T1000 (cell line): ENCODE results near the gene LEPROT.
A peak's percentile ranks its signal among the peaks of the same experiment; 100 is the strongest.

Experiments used
- DNase-seq: peaks from one replicate; lab custom pipeline; 2025; ENCODE audit warnings: mixed read lengths; lab: John Stamatoyannopoulos, UW

LEPROT gene

DNA sequence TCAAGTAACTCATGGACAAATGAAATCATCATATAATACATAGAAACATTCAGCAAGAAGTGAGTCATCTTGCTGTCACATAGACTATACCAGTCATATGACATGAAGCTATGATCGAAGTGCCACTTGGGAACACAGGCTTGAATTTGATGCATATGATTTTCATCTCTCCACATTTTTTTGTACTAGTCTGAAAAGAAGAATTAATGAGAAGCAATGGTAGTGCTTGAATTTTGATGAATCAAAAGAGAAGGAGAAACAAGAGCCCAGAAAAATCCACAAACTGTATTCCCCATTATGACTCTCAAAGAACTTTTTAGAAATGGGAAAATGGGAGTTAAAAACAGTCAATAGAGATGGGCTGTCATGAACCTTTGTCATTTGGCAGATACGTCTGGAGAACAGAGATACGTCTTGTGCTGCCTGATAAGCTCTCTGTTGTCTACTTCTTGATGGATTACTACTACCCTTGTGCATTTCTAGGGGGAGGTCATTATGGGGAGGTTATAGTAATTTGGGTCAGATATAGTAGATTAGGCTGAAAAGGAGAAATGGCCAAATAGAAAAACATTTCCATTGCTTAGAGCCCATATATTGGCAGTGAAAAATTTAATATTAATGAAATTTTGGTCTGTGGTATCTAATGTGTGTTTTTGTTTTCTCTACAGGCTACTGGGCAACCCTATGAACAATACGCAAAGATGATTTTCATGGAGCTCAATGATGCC, 8.0 kb upstream of the LEPROT start:
- no peak for DNase-seq

DNA sequence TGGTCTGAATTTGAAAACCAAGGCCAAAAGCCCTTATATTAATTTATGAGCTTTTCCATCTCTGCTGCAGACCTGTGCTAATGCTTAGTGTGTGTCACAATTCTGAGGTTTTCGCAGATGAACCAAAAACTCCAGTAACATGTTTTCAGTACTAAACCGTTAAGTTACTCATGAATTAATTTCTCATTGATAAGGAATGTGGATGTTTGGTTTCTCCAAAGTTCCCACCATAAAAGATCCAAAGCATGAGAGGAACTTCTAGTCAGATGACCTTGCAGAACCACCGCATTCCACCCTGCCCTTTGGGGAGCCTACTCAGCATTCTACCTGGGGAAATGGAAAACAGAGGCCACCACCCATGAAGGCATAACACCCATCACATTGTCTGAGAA, 7.5 kb upstream of the LEPROT start:
- peak; percentile 23 for DNase-seq

DNA sequence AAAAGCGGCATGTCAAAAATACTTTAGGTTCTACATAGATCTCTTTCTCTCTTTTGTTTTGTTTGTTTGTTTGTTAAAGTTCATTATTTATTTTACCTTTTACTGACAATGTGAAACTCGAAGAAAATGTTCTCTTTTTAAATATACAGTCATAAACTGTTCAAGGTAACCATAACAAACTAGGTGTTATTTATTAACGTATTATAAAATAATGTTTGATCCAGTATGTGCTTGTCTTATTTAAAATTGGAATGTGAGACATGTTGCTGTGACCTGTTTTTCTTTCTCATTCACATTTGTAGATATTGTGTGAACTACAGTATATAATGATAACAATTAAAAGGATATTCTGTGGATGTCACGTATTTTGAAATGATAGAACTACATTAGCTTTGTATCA, 5.9 kb upstream of the LEPROT start:
- DNase-seq: no peak

DNA sequence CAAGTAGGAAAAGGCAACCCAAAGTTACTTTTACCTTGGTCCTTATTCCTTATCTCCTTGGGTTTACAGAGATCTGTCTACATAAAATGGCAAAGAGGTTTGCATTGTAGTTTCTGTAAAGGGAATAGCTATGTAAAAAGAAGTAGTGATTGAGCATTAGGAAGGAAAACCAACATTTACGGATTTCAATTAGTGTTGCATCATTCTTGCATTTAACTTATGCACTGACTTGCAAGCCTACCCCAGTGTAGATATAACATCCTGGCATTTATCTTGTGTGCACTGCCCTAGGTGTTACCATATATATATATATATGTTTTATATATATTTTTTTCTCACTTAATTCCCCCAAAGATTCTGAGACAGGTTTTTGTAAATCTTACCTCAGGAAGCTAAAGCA, 3.7 kb upstream of the LEPROT start:
- DNase-seq: no peak

DNA sequence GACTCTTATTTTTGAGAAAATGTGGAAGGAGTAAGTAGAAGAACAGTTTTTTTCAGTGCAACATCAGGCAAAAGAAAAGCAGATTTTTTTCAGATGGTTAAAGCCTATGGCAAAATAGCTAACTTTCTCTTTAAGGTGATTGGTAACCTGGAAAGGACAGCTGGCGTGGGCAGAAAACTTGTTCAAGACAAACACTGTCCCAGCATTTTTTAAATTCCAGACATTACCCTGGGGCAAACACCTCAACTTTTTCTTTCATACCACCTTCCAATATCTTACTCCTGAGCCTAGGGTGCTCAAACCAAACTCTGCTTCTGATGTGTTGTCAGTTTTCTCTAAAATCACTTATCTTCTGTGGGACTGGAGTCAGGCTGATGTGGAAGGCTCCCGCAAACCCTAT, 2.7 kb upstream of the LEPROT start:
- no peak for DNase-seq

DNA sequence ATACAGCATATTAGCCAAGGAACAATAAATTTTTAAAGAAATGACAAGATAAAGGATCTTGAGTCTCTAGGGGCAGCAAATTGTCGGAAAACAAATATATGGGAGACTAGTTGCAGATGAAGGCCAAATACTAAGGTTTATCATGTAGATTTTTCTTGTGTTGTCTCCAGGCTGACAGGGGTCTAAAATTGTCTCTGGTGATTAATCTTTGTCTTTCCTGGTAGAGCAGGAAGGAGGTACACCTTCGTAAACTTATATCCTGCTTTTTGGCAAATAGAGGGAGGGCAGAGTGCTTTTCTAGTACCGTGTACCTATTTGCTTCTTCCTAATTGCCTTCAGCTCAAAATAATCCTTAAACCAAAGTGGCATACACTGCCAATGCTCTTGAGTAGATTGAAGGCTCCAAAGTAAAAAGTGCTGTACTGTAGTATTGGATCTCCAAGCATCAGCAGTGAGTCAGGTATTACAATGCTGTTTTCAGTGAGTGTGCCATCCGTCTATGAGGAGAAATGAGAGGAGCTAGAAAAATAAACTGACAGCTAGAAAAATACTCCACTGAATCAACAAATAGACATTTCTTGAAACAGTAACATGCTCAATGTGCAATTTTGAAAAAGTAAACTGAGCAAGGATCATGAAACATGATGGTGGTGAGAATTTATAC, 1.8 kb upstream of the LEPROT start:
- no peak for DNase-seq

DNA sequence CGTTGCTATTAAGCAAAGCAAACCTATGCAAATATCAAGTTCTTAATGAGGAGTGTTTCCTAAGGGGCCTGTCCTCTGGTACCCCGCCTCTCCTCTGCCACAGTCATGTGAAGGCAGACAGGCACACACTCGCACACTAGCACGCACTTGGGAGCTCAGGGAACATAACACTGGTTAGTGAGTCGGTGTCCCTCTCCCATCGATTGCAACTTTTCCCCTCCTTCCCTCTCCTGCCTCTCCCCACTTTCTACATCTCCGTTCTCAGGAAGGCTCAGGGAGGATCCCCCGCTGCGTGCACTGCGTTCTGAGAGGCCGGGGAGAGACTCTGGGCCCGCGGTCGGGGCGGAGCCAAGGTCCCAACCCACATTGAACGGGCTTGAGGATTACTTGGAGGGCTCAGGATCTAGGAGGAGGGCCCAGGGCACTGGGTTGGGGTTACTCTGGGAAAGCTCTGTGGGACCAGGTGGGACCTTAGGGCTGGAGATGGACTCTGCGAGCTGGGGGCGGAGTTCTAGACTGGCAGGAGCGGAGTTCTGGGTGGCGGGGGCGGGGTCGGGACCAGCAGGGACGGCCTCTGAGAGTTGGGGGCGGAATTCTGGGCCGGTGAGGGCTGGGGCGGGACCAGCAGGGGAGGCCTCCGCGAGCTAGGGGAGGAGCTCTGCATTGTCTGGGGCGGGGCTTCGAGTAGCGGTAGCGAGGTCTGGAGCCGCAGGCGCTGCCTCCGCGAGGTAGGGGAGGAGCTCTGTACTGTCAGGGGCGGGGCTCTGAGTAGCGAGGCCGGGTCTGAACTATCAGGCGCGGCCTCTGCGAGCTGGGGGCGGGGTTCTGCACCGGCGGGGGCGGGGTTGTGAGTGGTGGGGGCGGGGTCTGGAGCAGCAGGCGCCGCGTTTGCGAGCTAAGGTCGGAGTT, 533 bp upstream of the LEPROT start:
- peak; percentile 99 for DNase-seq

DNA sequence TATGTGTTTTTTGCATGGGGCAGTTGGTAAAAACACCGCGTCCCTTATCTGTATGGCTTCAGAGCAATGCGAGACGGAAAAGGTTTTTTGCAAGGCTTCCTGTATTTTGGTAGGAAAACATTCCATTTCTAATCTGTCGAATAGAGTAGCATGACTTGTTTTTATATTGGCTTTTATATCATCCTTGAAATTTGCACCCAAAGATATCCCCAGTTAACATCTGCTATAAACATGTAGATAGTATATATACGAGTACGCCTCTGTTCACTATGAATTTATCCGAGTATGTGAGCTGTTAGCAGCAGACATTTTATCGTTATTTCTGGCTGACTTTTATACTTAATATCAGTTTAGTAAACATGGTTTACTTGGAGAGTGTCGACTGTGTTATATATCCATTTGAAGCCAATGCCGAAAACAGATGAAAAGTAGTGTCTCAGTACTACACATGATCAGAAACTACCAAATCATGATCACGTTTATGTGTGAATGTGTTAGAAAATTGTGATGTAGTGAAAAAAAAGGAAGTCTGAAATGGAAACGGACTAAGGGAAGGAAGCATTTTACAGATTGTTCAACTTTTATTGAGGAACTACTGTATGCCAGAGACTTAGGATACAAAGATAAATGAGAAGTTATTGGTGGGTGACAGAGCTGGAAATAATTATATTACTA, 1.0 kb downstream of the LEPROT start:
- no peak for DNase-seq

DNA sequence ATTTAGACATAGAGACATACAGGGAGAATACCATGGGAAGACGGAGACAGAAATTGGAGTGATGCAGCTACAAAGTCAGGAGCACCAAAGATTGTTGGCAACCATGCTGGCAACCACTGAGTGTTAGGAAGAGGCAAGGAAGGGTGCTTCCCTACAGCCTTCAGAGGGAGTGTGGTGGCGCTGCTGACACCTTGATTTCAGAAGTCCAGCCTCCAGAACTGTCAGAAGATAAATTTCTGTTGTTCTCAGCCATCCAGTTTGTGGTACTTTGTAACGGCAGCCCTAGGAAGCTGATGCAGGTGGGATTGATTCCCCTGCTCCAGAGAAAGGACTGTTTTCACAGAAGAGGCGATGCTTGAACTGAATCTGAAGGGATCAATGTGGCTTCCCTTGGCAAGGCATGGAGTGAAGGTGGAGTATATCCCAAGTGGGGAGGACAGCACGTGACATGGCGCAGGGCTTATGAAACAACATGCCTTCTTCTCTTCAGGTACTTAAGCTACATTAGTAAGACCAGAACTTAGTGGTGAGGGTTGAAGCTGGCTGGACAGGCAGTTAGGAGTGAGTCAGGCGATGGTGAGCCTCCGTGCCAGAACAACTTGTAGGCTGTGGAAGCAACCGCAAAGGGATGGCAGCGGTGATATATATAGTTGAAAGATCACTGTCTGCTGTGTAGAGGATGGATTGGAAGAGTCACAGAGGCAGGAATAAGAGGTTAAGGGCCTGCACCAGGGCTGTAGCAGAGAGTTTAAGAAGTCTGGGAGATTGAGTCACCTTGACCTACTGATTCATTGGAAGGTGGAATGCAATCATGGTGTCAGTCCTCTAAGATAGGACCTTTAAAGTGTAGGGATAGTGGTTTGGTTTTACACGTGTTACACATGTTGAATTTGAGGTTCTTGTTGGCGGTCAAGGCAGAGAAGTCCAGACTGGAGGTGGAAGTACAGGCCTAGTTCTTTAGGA, 2.1 kb downstream of the LEPROT start:
- DNase-seq: no peak

DNA sequence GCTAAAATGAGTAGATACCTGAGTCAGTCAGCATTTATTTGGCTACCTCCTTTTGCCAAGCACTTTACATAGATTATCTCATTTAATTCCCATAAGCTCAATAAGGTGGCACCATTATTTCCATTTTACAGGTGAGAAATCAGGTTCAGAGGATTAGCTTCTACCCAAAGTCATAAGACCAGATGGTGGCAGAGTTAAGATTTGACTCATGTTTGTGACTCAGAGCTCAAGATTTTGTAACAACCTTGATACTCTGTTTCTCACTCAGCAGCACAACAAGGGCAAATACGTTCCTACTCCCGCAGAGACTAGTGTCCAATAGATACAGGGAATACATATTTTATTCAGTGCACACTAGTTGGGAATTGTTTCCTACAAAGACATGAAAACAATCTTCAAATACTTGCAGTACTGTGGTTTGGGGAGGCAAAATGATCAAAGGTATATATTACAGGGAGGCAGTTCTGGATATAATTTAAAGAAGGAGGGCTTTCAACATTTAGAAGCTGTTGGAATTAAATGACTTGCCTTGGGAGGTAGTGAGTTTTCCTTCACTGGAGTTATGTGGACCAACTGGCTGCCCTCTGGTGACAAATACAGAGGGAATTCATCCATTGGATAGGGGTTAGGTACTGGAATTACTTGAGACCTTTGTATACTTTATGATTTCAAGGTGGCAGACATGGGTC, 3.6 kb downstream of the LEPROT start:
- peak; percentile 29 for DNase-seq

DNA sequence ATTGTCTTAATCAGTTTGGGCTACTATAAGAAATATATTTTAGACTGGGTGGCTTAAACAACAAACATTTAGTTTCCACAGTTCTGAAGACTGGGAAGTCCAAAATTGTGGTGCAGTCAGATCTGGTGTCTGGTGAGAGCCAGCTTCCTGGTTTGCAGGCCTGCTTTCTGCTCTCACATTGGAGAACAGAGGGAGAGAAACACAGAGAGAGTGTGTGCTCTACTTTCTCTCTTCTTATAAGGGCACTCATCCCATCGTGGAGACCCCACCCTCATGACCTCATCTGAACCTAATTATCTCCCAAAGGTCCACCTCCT, 4.1 kb downstream of the LEPROT start:
- no peak for DNase-seq

DNA sequence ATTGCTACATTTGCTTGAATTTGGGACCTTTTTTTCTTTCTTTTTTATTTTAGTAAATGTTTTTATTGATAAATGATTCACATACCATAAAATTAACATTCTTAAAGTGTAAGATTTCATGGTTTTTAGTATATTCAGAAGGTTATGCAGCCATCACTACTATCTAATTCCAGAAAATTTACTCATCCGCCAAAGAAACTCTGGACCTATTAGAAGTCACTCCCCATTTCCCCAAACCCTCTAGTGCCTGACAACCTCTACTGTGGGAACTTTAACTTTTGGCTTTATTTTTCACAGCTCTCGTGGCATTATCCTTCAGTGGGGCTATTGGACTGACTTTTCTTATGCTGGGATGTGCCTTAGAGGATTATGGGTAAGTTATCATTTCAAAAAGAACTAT, 4.5 kb downstream of the LEPROT start:
- no peak for DNase-seq

DNA sequence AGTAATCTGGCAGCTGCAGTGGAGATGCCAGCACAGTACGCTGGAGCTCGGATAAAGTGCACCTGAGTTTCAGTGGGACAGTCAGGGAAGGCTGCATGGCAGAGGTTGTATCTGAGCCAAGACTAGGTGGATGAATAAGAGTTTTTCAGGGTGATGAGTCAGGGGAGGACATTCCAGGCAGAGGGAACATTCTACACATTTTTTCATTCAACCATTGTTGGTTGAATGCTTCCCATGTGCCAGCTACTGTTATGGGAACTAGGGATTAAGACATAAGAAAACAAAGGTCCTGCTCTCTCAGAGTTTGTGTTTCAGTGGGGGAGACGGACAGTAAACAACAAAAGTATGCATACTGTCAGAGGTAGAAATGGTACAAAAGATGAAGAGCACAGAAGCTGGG, 5.2 kb downstream of the LEPROT start:
- peak; percentile 16 for DNase-seq

DNA sequence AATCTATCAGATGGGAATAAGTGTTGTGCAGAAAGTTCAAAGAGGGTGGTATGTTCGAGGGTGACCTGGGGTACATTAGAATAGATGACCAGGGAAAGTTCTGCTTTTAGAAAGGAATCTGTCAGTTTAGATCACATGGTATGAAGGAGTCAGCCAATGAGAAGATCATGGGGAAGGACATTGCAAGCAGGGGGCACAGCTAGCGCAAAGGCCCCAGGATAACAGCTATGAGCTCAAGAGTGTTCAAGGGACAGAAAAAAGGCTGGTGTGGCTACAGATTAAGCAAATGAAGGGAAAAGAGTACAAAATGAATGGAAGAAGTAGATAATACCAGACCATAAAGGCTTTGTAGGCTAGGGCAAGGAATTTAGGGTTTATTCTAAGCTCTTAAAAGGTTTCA, 8.6 kb downstream of the LEPROT start:
- no peak for DNase-seq

DNA sequence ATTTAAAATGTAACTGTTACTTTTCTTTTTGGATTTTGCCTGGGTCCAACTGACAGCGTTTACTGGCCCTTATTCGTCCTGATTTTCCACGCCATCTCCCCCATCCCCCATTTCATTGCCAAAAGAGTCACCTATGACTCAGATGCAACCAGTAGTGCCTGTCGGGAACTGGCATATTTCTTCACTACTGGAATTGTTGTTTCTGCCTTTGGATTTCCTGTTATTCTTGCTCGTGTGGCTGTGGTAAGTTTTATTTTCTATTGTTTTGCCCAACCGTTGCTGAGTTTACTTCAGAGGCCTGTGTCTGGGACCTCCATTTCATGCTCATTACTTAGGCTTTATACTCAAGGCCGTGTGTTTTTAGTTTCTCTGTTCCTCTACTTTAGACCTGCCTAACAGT, 9.3 kb downstream of the LEPROT start:
- no peak for DNase-seq

DNA sequence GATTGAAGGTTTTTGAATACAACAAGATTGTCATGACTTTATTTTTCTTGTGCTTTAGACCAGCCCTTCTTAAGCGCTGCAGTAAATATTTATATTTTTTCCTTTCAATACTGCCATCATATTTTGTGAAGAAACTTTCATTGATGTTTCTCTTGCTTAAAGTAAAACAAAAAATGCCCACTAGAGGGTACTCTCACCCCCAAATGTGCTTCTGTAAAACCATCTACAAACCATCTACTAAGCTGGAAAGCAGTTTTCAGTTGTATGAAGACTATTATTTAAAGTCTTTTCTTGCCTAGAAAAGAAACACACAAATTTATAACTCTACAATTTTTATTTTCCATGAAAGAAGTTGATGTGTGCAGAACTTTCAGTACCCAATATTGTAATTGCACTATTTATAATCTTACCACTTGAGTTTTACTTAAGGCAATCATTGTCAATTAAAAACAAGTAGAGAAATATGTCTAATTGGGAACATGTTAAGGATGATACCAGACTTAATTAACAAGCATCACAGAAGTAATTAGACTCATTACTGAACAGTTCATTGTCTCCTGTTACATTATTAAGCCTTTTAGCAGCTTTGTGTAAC, 10.7 kb downstream of the LEPROT start:
- no peak for DNase-seq

DNA sequence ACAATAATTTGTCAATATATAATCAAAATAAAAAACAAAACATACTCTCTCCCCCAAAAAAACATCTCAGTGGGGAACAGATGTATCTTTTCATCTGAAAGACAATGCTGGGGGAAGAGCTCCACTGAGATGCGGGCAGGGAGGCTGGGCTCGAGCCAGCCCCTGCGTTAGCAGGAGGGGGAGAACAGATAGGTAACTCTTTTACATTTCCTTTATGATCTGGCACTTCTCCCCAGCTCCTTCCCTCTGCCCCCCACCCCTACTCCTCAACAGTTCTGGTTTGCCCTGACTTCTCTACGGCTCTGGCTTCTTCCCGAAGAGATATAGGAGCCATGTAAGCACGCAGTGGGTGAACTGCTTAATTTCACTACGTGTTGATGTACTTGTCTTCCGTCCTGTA, 12.4 kb downstream of the LEPROT start:
- DNase-seq: no peak

DNA sequence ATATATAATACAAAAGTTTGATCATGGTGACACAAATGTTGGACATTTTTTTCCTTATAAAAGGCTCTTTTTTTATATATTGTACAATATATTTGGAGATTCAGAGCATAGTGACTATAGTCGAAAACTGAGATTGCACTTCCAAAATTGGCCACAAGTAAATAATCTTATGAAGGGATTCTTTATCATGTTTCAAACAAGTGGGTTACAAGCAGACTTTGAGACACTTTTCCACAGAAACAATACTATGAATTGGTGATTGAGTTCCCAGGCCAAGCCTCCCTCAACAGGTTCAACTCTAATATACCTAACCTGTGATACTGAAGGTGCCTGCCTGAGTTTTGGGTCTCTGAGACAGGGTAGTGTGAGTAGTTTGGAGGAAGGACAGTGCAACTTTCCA, 13.8 kb downstream of the LEPROT start:
- no peak for DNase-seq

DNA sequence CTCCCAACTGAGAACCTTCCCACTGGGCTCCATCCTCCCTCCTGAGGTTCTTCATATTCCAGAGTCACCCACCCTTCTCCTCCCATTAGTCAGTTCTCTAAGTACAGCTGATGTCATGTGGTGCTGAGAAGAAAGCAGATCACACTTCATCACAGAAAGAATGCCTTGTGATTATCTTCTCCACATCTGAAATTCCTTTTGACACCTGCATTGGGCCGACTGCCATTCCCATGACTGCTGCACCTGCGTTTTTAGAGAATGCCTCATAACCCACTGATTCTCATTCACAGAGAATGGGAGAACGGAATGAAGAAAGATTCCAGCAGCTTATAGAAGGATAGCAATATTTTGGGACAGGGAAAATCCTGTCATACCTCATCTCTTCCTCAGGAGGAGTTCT, 14.3 kb downstream of the LEPROT start:
- no peak for DNase-seq

DNA sequence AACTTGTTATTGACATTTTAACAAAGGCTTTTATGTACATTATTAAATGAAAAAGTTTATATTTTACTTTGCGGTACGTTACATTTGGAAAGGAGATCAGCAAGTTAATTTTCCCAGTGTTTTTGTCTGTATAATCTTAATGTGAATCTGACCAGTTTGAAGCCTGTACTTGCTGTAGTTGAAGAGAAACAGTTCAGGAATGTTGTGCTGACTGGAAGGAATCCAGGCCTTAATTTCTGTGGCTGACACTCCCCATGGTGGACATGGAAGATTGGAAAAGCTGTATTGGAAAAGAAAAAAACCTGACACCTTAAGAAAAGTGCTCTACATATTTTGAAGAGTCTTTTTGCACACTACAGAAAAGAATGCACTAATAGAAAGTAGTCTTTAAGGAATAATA, 15.5 kb downstream of the LEPROT start:
- no peak for DNase-seq
